PC-3 (cell line): ENCODE measurements around the gene PTGR2. TPM values are rescaled to one million over a fixed set of nuclear protein-coding genes. Genes with fewer than 3 reads are reported as not detected.
A peak's percentile ranks its signal among the peaks of the same experiment; 100 is the strongest.

Experiments
- ATAC-seq: fragments of 200-7000 bp; cut with Tn5 transposase; 2 replicates; pipeline ENCODE4 v1.9.1; 2020; ENCODE audit warnings: mild to moderate bottlenecking, moderate library complexity
- BruUV-seq: library from RNA; stranded (reverse); fragments of 400-500 nt; replicated peaks from 2 replicates; lab custom pipeline; 2021; lab: Mats Ljungman, UMichigan
- CTCF ChIA-PET: fragments of 300-600 bp; sonication (Branson Sonifier 250); formaldehyde crosslinking; loops from one replicate; lab custom pipeline; 2022; ENCODE audit warnings: antibody characterized with exemption; lab: Charles Lee
- POLR2A ChIA-PET: fragments of 300-600 bp; sonication (Branson Sonifier 250); formaldehyde crosslinking; loops from one replicate; lab custom pipeline; 2022; ENCODE audit warnings: antibody characterized with exemption; ENCODE audit not compliant: unreplicated experiment; lab: Charles Lee
- DNase-seq: peaks from one replicate; pipeline ENCODE4 v3.0.0-alpha.2; 2015
- H2AFZ ChIP-seq: fragments of 300-600 bp; sonication (generic); 2 replicates; pipeline ENCODE4 v1.6.0; 2016; ENCODE audit warnings: antibody characterized with exemption, low read length
- H3F3A ChIP-seq: fragments of 300-600 bp; sonication (generic); one replicate; pipeline ENCODE4 v1.6.0; 2017; ENCODE audit warnings: antibody characterized with exemption, low read length, control low read depth, mild to moderate bottlenecking; ENCODE audit not compliant: unreplicated experiment
- H3K27ac ChIP-seq: fragments of 300-600 bp; sonication (generic); 2 replicates; pipeline ENCODE4 v1.5.1; 2016; ENCODE audit warnings: mild to moderate bottlenecking, low read length
- H3K27me3 ChIP-seq: fragments of 300-600 bp; sonication (generic); 2 replicates; pipeline ENCODE4 v1.6.1; 2016; ENCODE audit warnings: low read length, mixed read lengths
- H3K36me3 ChIP-seq: fragments of 300-600 bp; sonication (generic); 2 replicates; pipeline ENCODE4 v1.6.1; 2016; ENCODE audit warnings: low read depth, mixed run types, low read length, mixed read lengths
- H3K4me1 ChIP-seq: fragments of 300-600 bp; sonication (generic); 2 replicates; pipeline ENCODE4 v1.5.1; 2016; ENCODE audit warnings: low read length; ENCODE audit not compliant: insufficient read depth
- H3K4me2 ChIP-seq: fragments of 300-600 bp; sonication (generic); 2 replicates; pipeline ENCODE4 v1.6.0; 2016; ENCODE audit warnings: low read length
- H3K4me3 ChIP-seq: fragments of 300-600 bp; sonication (generic); 2 replicates; pipeline ENCODE4 v1.5.1; 2016; ENCODE audit warnings: mild to moderate bottlenecking, low read length, mixed read lengths
- H3K79me2 ChIP-seq: fragments of 300-600 bp; sonication (generic); 2 replicates; pipeline ENCODE4 v1.6.1; 2017; ENCODE audit warnings: low read length, mixed read lengths
- H3K9ac ChIP-seq: fragments of 300-600 bp; sonication (generic); 2 replicates; pipeline ENCODE4 v1.6.0; 2016; ENCODE audit warnings: mild to moderate bottlenecking, low read length
- H3K9me2 ChIP-seq: fragments of 300-600 bp; sonication (generic); replicated peaks from 2 replicates; pipeline ENCODE4 v1.6.1; 2016; ENCODE audit warnings: mixed run types, low read length, mixed read lengths
- H3K9me3 ChIP-seq: fragments of 300-600 bp; sonication (generic); 2 replicates; pipeline ENCODE4 v1.6.1; 2016; ENCODE audit warnings: low read length, mixed read lengths
- H4K20me1 ChIP-seq: fragments of 300-600 bp; sonication (generic); 2 replicates; pipeline ENCODE4 v1.6.1; 2016; ENCODE audit warnings: low read length, mixed read lengths
- EZH2 ChIP-seq: fragments of 300-600 bp; sonication (generic); IDR thresholded peaks from one replicate; pipeline ENCODE4 v1.6.1; 2017; ENCODE audit warnings: antibody characterized with exemption, mild to moderate bottlenecking, low read length; ENCODE audit not compliant: unreplicated experiment
- EZH2phosphoT487 ChIP-seq: fragments of 300-600 bp; sonication (generic); IDR thresholded peaks from 2 replicates; pipeline ENCODE4 v1.6.1; 2018; ENCODE audit warnings: mild to moderate bottlenecking, antibody characterized with exemption, low read length, borderline replicate concordance
- intact Hi-C: fragments of 100-400 bp; cut with micrococcal nuclease; formaldehyde crosslinking; loops from 2 replicates; pipeline ENCODE4 v1.9.0; 2023
- total RNA-seq: library from RNA; depleted of rRNA; stranded (reverse); fragments of >200 nt; gene quantifications from 2 replicates; pipeline ENCODE4 v1.2.3, GENCODE V29; 2014
- TF ChIP-seq, protein P1 (sequence below): fragments of 300-600 bp; sonication (generic); conservative IDR thresholded peaks from 2 replicates; pipeline ENCODE4 v1.5.1; 2017; ENCODE audit warnings: antibody characterized with exemption, low read depth, mild to moderate bottlenecking, low read length

Gene PTGR2
- total RNA-seq, 1 experiment from 2014 or later: 6.2 TPM

DNA sequence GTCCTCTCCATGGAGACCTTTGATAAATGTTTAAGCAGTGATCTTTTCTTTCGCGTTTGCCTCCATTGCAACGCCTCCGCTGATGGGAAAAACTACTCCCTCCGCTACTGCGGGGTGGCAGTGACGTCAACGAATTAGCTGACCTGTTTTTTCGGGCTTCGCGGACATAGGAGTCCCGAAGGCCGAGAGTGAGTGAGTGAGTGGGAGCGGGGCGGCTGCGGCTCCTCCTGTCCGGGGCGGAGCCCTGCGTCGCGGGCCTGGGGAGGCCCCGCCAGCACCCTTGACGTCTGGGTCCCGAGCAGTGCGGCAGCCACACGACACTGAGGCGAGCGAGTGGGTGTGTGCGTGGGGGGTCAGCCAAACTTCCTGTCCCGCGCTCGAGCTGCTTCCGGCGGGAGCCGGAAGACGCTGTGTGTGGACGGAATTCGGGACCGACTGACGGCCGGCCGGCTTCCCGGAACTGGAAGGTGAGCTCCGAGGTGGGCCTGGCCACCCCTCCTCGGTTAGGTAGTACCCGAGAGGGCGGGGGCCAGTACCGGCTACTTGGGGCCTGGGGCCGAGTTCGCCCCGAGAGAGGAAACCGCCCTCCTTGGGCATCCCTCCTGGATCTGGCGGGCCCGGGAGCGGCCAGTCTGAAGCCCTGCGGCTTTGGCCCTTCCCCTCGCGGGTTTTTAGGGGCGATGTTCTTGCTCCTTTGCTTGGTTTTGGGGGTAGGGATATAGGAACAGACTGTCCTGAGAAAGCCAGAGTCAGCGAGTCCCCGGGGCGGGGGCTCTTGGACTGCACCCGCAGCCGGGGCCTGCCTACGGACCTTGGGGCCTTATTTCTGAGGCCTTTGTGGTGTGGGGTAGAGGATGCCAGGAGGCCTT is 35.1 kb downstream of the PTGR2 start, which contains the start of gene ZNF410:
ZNF410 (plus strand) TSS at position 411 of the 869 bp plus-strand sequence. CDS start 5,317 bp downstream, outside the sequence.
- no TSS peak for BruUV-seq

DNA sequence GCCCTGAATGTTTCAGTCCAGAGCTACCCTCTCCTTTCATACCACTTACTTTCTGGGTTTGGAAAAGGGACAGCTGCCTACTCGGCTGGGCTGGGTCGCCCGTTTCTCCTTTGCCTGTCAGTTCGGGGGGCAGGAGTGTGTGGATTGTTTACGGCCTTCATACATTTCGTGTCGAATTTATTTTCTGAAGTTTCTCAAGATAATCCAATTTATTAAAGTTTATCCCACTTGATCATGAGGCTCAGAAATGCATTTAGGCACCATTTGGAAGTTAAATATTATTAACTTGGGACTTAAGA is 35.6 kb downstream of the PTGR2 start:
- peak overlapping the region; percentile 79 for H3K4me2 ChIP-seq
- H3K9me2 ChIP-seq: no peaks in the 10 kb centered on the region
- H4K20me1 ChIP-seq: peaks cover 21% of the 10 kb centered on the region
- H3K79me2 ChIP-seq: peaks cover 67% of the 10 kb centered on the region
- intact Hi-C loops: no loop called here
- TSS peak; percentile 62 for BruUV-seq
- H2AFZ ChIP-seq: peak overlapping the region; percentile 72
- ChIA-PET POLR2A (interaction anchor here (0.6 to 1.6 kb wide), 2 partner anchors 36 to 102 kb away, joined by 3 to 11 read pairs; partner anchors contain the start of gene PTGR2), CTCF (no interaction called here)
- H3K27me3 ChIP-seq: no peaks in the 10 kb centered on the region
- ATAC-seq (no peak), DNase-seq (peak; percentile 9)
- peak overlapping the region; percentile 83 for H3K4me3 ChIP-seq
- TF ChIP-seq, protein P1, sequence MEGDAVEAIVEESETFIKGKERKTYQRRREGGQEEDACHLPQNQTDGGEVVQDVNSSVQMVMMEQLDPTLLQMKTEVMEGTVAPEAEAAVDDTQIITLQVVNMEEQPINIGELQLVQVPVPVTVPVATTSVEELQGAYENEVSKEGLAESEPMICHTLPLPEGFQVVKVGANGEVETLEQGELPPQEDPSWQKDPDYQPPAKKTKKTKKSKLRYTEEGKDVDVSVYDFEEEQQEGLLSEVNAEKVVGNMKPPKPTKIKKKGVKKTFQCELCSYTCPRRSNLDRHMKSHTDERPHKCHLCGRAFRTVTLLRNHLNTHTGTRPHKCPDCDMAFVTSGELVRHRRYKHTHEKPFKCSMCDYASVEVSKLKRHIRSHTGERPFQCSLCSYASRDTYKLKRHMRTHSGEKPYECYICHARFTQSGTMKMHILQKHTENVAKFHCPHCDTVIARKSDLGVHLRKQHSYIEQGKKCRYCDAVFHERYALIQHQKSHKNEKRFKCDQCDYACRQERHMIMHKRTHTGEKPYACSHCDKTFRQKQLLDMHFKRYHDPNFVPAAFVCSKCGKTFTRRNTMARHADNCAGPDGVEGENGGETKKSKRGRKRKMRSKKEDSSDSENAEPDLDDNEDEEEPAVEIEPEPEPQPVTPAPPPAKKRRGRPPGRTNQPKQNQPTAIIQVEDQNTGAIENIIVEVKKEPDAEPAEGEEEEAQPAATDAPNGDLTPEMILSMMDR: no peak
- TF ChIP-seq EZH2 (no peak), EZH2phosphoT487 (no peak)
- H3K9ac ChIP-seq: peak overlapping the region; percentile 89
- no peaks in the 10 kb centered on the region for H3K9me3 ChIP-seq
- no peaks in the 10 kb centered on the region for H3F3A ChIP-seq
- H3K27ac ChIP-seq: peak overlapping the region; percentile 63
- peaks cover 2% of the 10 kb centered on the region; the same call in 1 of the 2 replicates for H3K36me3 ChIP-seq
- H3K4me1 ChIP-seq: peaks cover 14% of the 10 kb centered on the region

More for the DNA sequence above, 35.1 kb downstream of the PTGR2 start, which contains the start of gene ZNF410:
- H3K27me3 ChIP-seq: no peaks in the 10 kb centered on the region
- TF ChIP-seq EZH2: no peak
- TF ChIP-seq, protein P1: no peak
- peak; percentile 92 for TF ChIP-seq EZH2phosphoT487
- ChIA-PET POLR2A (interaction anchor here (0.6 to 1.6 kb wide), 4 partner anchors 35 to 172 kb away, joined by 3 to 11 read pairs (median 4); partner anchors contain the start of genes PNMA1 and PTGR2), CTCF (no interaction called here)
- peak within 1 kb of the TSS; percentile 90 for H3K4me2 ChIP-seq
- peak; percentile 97 for DNase-seq
- no peaks in the 10 kb centered on the region; the same call in 1 of the 2 replicates for H3K36me3 ChIP-seq
- peak within 1 kb of the TSS; percentile 83 for H3K4me3 ChIP-seq
- no peaks in the 10 kb centered on the region for H3K9me2 ChIP-seq
- H2AFZ ChIP-seq: peak within 1 kb of the TSS; percentile 81
- H3F3A ChIP-seq: no peaks in the 10 kb centered on the region
- H3K79me2 ChIP-seq: peaks cover 63% of the 10 kb centered on the region
- ATAC-seq: peak; percentile 97
- no peaks in the 10 kb centered on the region for H3K9me3 ChIP-seq
- intact Hi-C loops: no loop called here
- peaks cover 14% of the 10 kb centered on the region for H3K4me1 ChIP-seq
- peak within 1 kb of the TSS; percentile 63 for H3K27ac ChIP-seq
- peak within 1 kb of the TSS; percentile 89 for H3K9ac ChIP-seq
- peaks cover 18% of the 10 kb centered on the region for H4K20me1 ChIP-seq
